Raji (cell line): ENCODE results near the gene DMP1.

Experiments
- POLR2A ChIP-seq: IDR thresholded peaks from 2 replicates; pipeline ENCODE4 v1.6.1; 2011; ENCODE audit warnings: low read depth, low read length, control low read depth; ENCODE audit not compliant: insufficient read depth

The DMP1 gene

GRCh38 chr4:87659247-87659931 lies 9.3 kb downstream of the DMP1 start:
- no peak for TF ChIP-seq POLR2A

- TF ChIP-seq POLR2A: no peak
Observed at GRCh38 chr4:87662871-87663270, 12.8 kb downstream of the DMP1 start.

- no peak for TF ChIP-seq POLR2A
Observed at GRCh38 chr4:87669373-87669772, 19.3 kb downstream of the DMP1 start.

- TF ChIP-seq POLR2A: no peak
Observed at GRCh38 chr4:87677731-87678130, 27.7 kb downstream of the DMP1 start.

GRCh38 chr4:87679449-87680169 lies 29.5 kb downstream of the DMP1 start:
- no peak for TF ChIP-seq POLR2A

GRCh38 chr4:87680271-87680670 lies 30.2 kb downstream of the DMP1 start:
- no peak for TF ChIP-seq POLR2A

GRCh38 chr4:87688316-87688715 lies 38.2 kb downstream of the DMP1 start:
- TF ChIP-seq POLR2A: no peak

- no peak for TF ChIP-seq POLR2A
Observed at GRCh38 chr4:87697272-87697671, 47.2 kb downstream of the DMP1 start.

- TF ChIP-seq POLR2A: no peak
Observed at GRCh38 chr4:87697945-87698344, 47.9 kb downstream of the DMP1 start.

GRCh38 chr4:87698394-87698793 lies 48.3 kb downstream of the DMP1 start:
- no peak for TF ChIP-seq POLR2A

- TF ChIP-seq POLR2A: no peak
Observed at GRCh38 chr4:87704001-87704400, 53.9 kb downstream of the DMP1 start.

GRCh38 chr4:87707279-87707918 lies 57.3 kb downstream of the DMP1 start:
- TF ChIP-seq POLR2A: no peak
